ENCODE measurements around the gene SH2D6. TPM values are rescaled to one million over a fixed set of nuclear protein-coding genes. Genes with fewer than 3 reads are reported as not detected.

Gene SH2D6
- total RNA-seq, 1 donor = 0.43 TPM

GRCh38 chr2:85449214-85449588 is 30.7 kb downstream of the SH2D6 start:
- H3K4me3 ChIP-seq (ENCODE audit: low read depth, low read length) = no peak overlapping the region
- TF ChIP-seq, protein P1, sequence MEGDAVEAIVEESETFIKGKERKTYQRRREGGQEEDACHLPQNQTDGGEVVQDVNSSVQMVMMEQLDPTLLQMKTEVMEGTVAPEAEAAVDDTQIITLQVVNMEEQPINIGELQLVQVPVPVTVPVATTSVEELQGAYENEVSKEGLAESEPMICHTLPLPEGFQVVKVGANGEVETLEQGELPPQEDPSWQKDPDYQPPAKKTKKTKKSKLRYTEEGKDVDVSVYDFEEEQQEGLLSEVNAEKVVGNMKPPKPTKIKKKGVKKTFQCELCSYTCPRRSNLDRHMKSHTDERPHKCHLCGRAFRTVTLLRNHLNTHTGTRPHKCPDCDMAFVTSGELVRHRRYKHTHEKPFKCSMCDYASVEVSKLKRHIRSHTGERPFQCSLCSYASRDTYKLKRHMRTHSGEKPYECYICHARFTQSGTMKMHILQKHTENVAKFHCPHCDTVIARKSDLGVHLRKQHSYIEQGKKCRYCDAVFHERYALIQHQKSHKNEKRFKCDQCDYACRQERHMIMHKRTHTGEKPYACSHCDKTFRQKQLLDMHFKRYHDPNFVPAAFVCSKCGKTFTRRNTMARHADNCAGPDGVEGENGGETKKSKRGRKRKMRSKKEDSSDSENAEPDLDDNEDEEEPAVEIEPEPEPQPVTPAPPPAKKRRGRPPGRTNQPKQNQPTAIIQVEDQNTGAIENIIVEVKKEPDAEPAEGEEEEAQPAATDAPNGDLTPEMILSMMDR (IDR thresholded peaks at IDR 0.05; ENCODE audit: insufficient read depth, low read depth, low read length) = no peak
- DNase-seq (ENCODE audit: low read depth) = no peak

DNA sequence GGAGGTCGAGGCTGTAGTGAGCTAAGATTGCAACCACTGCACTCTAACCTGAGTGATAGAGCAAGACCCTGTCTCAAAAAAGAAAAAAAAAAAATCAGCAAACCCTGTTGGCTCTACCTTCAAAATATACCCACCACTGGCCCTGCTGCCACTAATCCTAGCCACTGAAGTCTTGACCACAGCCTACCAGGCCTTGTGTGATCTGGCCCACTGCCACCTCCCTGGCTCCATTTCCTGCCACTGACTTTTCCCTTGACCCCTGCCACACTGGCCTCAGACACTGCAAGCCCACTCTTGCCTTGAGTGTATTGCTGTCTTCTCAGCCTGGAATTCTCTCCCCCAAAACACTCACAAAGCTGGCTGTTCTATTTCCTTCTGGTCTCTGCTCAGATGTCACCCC is 33.7 kb downstream of the SH2D6 start:
- DNase-seq (ENCODE audit: low read depth) = no peak
- H3K4me3 ChIP-seq (ENCODE audit: low read depth, low read length) = no peak overlapping the region
- TF ChIP-seq, protein P1 (IDR thresholded peaks at IDR 0.05; ENCODE audit: insufficient read depth, low read depth, low read length) = no peak

GRCh38 chr2:85453571-85453970 is 35.1 kb downstream of the SH2D6 start:
- TF ChIP-seq, protein P1 (IDR thresholded peaks at IDR 0.05; ENCODE audit: insufficient read depth, low read depth, low read length) = no peak
- DNase-seq (ENCODE audit: low read depth) = no peak
- no peak overlapping the region for H3K4me3 ChIP-seq (ENCODE audit: low read depth, low read length)

- H3K4me3 ChIP-seq (ENCODE audit: low read depth, low read length) = no peak overlapping the region
These were observed 37.1 kb downstream of the SH2D6 start for GRCh38 chr2:85455552-85456090.

GRCh38 chr2:85457043-85457442 is 38.5 kb downstream of the SH2D6 start:
- no peak overlapping the region for H3K4me3 ChIP-seq (ENCODE audit: low read depth, low read length)
- TF ChIP-seq, protein P1 (IDR thresholded peaks at IDR 0.05; ENCODE audit: insufficient read depth, low read depth, low read length) = no peak
- DNase-seq (ENCODE audit: low read depth) = no peak

More at GRCh38 chr2:85455552-85456090, 37.1 kb downstream of the SH2D6 start:
- no peak for DNase-seq (ENCODE audit: low read depth)
- TF ChIP-seq, protein P1 (IDR thresholded peaks at IDR 0.05; ENCODE audit: insufficient read depth, low read depth, low read length) = no peak

- DNase-seq (ENCODE audit: low read depth) = no peak
- TF ChIP-seq, protein P1 (IDR thresholded peaks at IDR 0.05; ENCODE audit: insufficient read depth, low read depth, low read length) = no peak
- no peak overlapping the region for H3K4me3 ChIP-seq (ENCODE audit: low read depth, low read length)
These were observed 39.4 kb downstream of the SH2D6 start for GRCh38 chr2:85457877-85458316.

Data from fibroblast of villous mesenchyme (primary cell).